Endodermal cell (in vitro differentiated cells): Measurements from ENCODE around the gene TTC39C. TPM values are rescaled to one million over a fixed set of nuclear protein-coding genes. Genes with fewer than 3 reads are reported as not detected.

Source experiments
- DNase-seq: peaks from one replicate; pipeline ENCODE4 v3.0.0-alpha.2; 2017
- H3K27ac ChIP-seq: 2 replicates; pipeline ENCODE4 v1.5.1; 2013; ENCODE audit warnings: mild to moderate bottlenecking, low read depth, low read length, moderate library complexity
- H3K27me3 ChIP-seq: 2 replicates; pipeline ENCODE4 v1.6.1; 2013; ENCODE audit warnings: mild to moderate bottlenecking, low read length, moderate library complexity; ENCODE audit not compliant: insufficient read depth, control insufficient read depth, poor library complexity, severe bottlenecking
- H3K36me3 ChIP-seq: 2 replicates; pipeline ENCODE4 v1.7.0; 2013; ENCODE audit warnings: mild to moderate bottlenecking, low read length, moderate library complexity; ENCODE audit not compliant: control insufficient read depth, insufficient read depth
- H3K4me1 ChIP-seq: one replicate; pipeline ENCODE4 v1.7.0; 2013; ENCODE audit warnings: low read length; ENCODE audit not compliant: control insufficient read depth, insufficient read depth
- H3K4me3 ChIP-seq: 2 replicates; pipeline ENCODE4 v1.5.1; 2013; ENCODE audit warnings: mild to moderate bottlenecking, low read length, moderate library complexity
- H3K9ac ChIP-seq: 2 replicates; pipeline ENCODE4 v1.6.1; 2013; ENCODE audit warnings: mild to moderate bottlenecking, low read length, moderate library complexity; ENCODE audit not compliant: poor library complexity, severe bottlenecking; ENCODE audit errors: extremely low read depth
- H3K9me3 ChIP-seq: 2 replicates; pipeline ENCODE4 v1.6.1; 2013; ENCODE audit warnings: mild to moderate bottlenecking, low read length, moderate library complexity; ENCODE audit not compliant: control insufficient read depth
- H3K27ac Mint-ChIP-seq: 2 replicates; pipeline ENCODE4 v1.8.0; 2020; ENCODE audit warnings: mixed read lengths
- H3K27me3 Mint-ChIP-seq: 2 replicates; pipeline ENCODE4 v1.8.0; 2021; ENCODE audit warnings: mild to moderate bottlenecking, mixed read lengths; ENCODE audit not compliant: insufficient read depth
- H3K36me3 Mint-ChIP-seq: 2 replicates; pipeline ENCODE4 v1.8.0; 2020; ENCODE audit warnings: low read depth, mixed read lengths
- H3K4me1 Mint-ChIP-seq: 2 replicates; pipeline ENCODE4 v1.8.0; 2020; ENCODE audit warnings: mixed read lengths
- H3K4me3 Mint-ChIP-seq: 2 replicates; pipeline ENCODE4 v1.8.0; 2020; ENCODE audit warnings: mild to moderate bottlenecking, moderate library complexity, mixed read lengths
- H3K9me3 Mint-ChIP-seq: 2 replicates; pipeline ENCODE4 v1.8.0; 2020; ENCODE audit warnings: mild to moderate bottlenecking, mixed read lengths
- WGBS, 2 experiments: methylation state at CpG; one replicate each; pipeline versions ENCODE4 v1.1.5 to v1.1.7; 2013; ENCODE audit warnings: missing lambda C conversion rate in 2 of 2, mixed read lengths in 1 of 2; ENCODE audit not compliant: insufficient coverage in 1 of 2, insufficient read length in 1 of 2; 5-methylcytosine and 5-hydroxymethylcytosine counted together
- total RNA-seq, 2 donors: library from RNA; stranded (reverse); fragmentation: NEBNext Ultra II Directional in 1 of 2; extraction: Animal tissue kit (Norgen Biotek cat#: 25700) in 1 of 2; gene quantifications; 2 replicates in 1 of 2; 3 replicates in 1 of 2; pipeline ENCODE4 v1.2.1, GENCODE V29; 2021
- TF ChIP-seq, protein P1 (sequence below): fragments of 200-600 bp; sonication (generic); conservative IDR thresholded peaks from 2 replicates; pipeline ENCODE4 v1.5.0; 2021; ENCODE audit warnings: antibody characterized with exemption, mild to moderate bottlenecking

Gene TTC39C
- total RNA-seq, 2 donors from 2014 or later = 14.0 to 19.7 TPM

DNA sequence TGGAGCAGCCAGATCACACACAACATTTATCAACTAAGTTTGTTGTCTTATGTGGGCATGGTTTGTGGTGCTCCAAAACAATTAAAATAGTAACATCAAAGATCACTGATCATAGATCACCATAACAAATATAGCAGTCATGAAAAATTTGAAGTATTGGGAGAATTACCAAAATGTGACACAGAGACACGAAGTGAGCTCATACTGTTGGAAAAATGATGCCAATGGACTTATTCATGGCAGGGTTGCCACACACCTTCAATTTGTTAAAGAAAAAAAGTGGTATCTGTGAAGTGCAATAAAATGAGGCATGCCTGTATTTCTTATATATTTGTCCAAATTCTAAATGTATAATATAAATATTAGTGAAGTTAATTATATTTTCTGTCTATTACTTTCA lies 81.4 kb downstream of the TTC39C start:
- H3K27ac ChIP-seq = no peak overlapping the region
- 88% methylated on average over 1 of the region's 1 CpG; no CpG with 5 or more reads in 1 of the 2 experiments for WGBS, 2 experiments
- peaks cover 15% of the 10 kb centered on the region for H3K9me3 Mint-ChIP-seq
- H3K36me3 ChIP-seq = no peaks in the 10 kb centered on the region
- no peaks in the 10 kb centered on the region for H3K4me1 ChIP-seq
- no peak overlapping the region for H3K4me3 ChIP-seq
- no peaks in the 10 kb centered on the region for H3K27me3 Mint-ChIP-seq
- H3K4me3 Mint-ChIP-seq = no peak overlapping the region
- TF ChIP-seq, protein P1, sequence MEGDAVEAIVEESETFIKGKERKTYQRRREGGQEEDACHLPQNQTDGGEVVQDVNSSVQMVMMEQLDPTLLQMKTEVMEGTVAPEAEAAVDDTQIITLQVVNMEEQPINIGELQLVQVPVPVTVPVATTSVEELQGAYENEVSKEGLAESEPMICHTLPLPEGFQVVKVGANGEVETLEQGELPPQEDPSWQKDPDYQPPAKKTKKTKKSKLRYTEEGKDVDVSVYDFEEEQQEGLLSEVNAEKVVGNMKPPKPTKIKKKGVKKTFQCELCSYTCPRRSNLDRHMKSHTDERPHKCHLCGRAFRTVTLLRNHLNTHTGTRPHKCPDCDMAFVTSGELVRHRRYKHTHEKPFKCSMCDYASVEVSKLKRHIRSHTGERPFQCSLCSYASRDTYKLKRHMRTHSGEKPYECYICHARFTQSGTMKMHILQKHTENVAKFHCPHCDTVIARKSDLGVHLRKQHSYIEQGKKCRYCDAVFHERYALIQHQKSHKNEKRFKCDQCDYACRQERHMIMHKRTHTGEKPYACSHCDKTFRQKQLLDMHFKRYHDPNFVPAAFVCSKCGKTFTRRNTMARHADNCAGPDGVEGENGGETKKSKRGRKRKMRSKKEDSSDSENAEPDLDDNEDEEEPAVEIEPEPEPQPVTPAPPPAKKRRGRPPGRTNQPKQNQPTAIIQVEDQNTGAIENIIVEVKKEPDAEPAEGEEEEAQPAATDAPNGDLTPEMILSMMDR = no peak
- H3K27me3 ChIP-seq = no peaks in the 10 kb centered on the region
- peaks cover 9% of the 10 kb centered on the region for H3K9me3 ChIP-seq
- no peak overlapping the region for H3K27ac Mint-ChIP-seq
- H3K4me1 Mint-ChIP-seq = no peaks in the 10 kb centered on the region
- no peak overlapping the region for H3K9ac ChIP-seq
- H3K36me3 Mint-ChIP-seq = peaks cover 23% of the 10 kb centered on the region
- DNase-seq = no peak

DNA sequence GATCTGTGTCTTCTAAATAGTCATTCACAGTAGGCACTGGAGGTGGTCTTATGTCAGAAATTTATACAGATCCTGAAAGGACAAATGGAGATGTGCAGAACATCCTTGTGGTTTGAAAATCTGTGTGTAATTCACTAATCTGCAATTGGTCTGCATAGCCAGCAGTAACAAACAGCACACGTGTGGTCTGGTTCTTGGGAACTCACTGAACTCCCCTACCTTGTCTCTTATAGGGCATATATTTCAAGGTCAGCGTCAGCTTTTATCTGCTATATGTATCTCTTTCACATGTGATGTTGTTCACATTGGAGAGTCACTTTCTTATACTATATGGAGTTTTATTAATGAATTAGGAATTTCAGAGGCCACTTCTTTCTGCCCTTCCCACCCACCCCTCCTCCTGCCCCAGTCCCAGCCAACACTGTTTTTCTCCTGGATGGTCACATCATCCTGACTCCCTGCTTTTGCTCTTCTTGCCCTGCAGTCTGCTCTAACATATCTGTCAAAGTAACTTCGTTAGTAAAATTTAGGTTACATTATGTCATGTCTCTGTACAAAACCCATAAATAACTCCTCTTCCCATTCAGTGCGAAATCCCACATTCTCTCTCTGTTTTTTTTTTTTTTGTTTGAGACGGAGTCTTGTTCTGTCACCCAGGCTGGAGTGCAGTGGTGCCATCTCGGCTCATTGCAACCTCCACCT lies 88.9 kb downstream of the TTC39C start:
- DNase-seq = no peak
- no peak overlapping the region for H3K4me3 Mint-ChIP-seq
- H3K27ac ChIP-seq = no peak overlapping the region
- peaks cover 3% of the 10 kb centered on the region for H3K9me3 Mint-ChIP-seq
- no peaks in the 10 kb centered on the region for H3K36me3 Mint-ChIP-seq
- TF ChIP-seq, protein P1 = no peak
- no peaks in the 10 kb centered on the region for H3K4me1 ChIP-seq
- H3K27me3 Mint-ChIP-seq = no peaks in the 10 kb centered on the region
- 89 to 97% methylated on average over 3 to 5 of the region's 6 CpGs for WGBS, 2 experiments
- no peaks in the 10 kb centered on the region for H3K4me1 Mint-ChIP-seq
- H3K27ac Mint-ChIP-seq = no peak overlapping the region
- H3K4me3 ChIP-seq = no peak overlapping the region
- H3K36me3 ChIP-seq = no peaks in the 10 kb centered on the region
- no peaks in the 10 kb centered on the region for H3K9me3 ChIP-seq
- no peak overlapping the region for H3K9ac ChIP-seq
- no peaks in the 10 kb centered on the region for H3K27me3 ChIP-seq

DNA sequence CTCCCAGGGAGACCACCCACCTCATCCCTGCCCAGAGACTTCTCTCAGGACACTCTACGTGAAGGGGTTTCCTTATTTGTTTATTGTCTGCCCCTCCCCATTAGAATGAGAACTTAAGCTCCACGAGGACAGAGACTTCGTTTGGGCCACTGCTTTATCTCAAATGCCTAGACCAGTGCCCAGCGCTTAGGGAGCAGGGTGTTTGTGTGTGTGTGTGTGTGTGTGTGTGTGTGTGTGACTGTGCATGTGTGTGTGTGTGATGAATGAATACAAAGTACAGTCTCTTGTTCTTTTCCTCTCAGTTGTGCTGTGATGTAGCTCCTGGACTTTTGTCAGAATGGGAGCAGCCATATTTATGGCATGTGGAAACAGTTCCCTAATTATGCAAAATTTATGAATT lies 89.9 kb downstream of the TTC39C start:
- no peak overlapping the region for H3K27ac ChIP-seq
- H3K4me3 ChIP-seq = no peak overlapping the region
- no peaks in the 10 kb centered on the region for H3K27me3 ChIP-seq
- 84% methylated on average over 4 of the region's 4 CpGs; no CpG with 5 or more reads in 1 of the 2 experiments for WGBS, 2 experiments
- Mint-ChIP-seq H3K4me1 (no peaks in the 10 kb centered on the region), H3K4me3 (no peak overlapping the region), H3K9me3 (no peaks in the 10 kb centered on the region), H3K27ac (peak overlapping the region; percentile 33), H3K36me3 (no peaks in the 10 kb centered on the region), H3K27me3 (no peaks in the 10 kb centered on the region)
- no peak overlapping the region for H3K9ac ChIP-seq
- H3K36me3 ChIP-seq = no peaks in the 10 kb centered on the region
- TF ChIP-seq, protein P1 = no peak
- no peaks in the 10 kb centered on the region for H3K4me1 ChIP-seq
- no peaks in the 10 kb centered on the region for H3K9me3 ChIP-seq
- no peak for DNase-seq
